Measurements from ENCODE around the gene RHBDL1. TPM values are rescaled to one million over a fixed set of nuclear protein-coding genes. Genes with fewer than 3 reads are reported as not detected.

RHBDL1 gene
- total RNA-seq, 1 experiment from 2014 or later: 12.7 TPM

- ATAC-seq (no peak), DNase-seq (ENCODE audit: low read depth, low spot score) (no peak)
- H3K27ac ChIP-seq (ENCODE audit: low read depth, low read length): no peak overlapping the region; the same call in 1 of the 2 replicates
- H3K4me2 ChIP-seq (ENCODE audit: low read length): no peak overlapping the region
- RAD21 ChIA-PET (ENCODE audit: low non-redundant PET in 1 of 2, low total read pairs in 2 of 2, uncharacterized antibody in 2 of 2, unreplicated experiment in 2 of 2): no interaction called here
- TF ChIP-seq ZNF274 (IDR thresholded peaks at IDR 0.05; ENCODE audit: low read depth, low read length): no peak
- no peak for TF ChIP-seq CBX3 (IDR thresholded peaks at IDR 0.05; ENCODE audit: low read depth)
- TF ChIP-seq TCF7L2 (IDR thresholded peaks at IDR 0.05; ENCODE audit: borderline replicate concordance, extremely low read depth, insufficient read depth, insufficient read length): no peak
- no peak for TF ChIP-seq RAD21 (IDR thresholded peaks at IDR 0.05; ENCODE audit: low read depth)
- no peak for TF ChIP-seq SIN3A (IDR thresholded peaks at IDR 0.05; ENCODE audit: low read depth)
- no peak for TF ChIP-seq SRF (IDR thresholded peaks at IDR 0.05; ENCODE audit: low read depth)
- TF ChIP-seq ZBTB33 (IDR thresholded peaks at IDR 0.05; ENCODE audit: extremely low read depth, insufficient replicate concordance, low read length): no peak
- no peak for TF ChIP-seq ELF1 (IDR thresholded peaks at IDR 0.05; ENCODE audit: borderline replicate concordance, low read depth)
- TF ChIP-seq REST (IDR thresholded peaks at IDR 0.05; ENCODE audit: low read depth): no peak
- TF ChIP-seq POLR2AphosphoS5 (IDR thresholded peaks at IDR 0.05; ENCODE audit: low read depth, low read length): no peak
- TF ChIP-seq MAX (IDR thresholded peaks at IDR 0.05): no peak
- TF ChIP-seq FOSL1 (IDR thresholded peaks at IDR 0.05; ENCODE audit: low read depth): no peak
- no peak for TF ChIP-seq ATF3 (IDR thresholded peaks at IDR 0.05)
- POLR2A ChIA-PET: interaction anchor here (1.9 kb wide), 1 partner anchor 8 kb away, joined by 4 read pairs; no protein-coding TSS in a partner anchor
- CTCF ChIA-PET: interaction anchor here (2.6 kb wide), 1 partner anchor 10 kb away, joined by 13 read pairs; the partner anchor contains the start of gene WDR90
- H2AFZ ChIP-seq (ENCODE audit: low read depth, low read length, poor library complexity, severe bottlenecking): no peak overlapping the region
- no peaks in the 10 kb centered on the region for H3K79me2 ChIP-seq (ENCODE audit: insufficient read depth, low read length)
- no peaks in the 10 kb centered on the region for H3K36me3 ChIP-seq (ENCODE audit: control insufficient read depth in 1 of 2, insufficient read depth in 2 of 2, low read length in 2 of 2)
- intact Hi-C loops (cut with micrococcal nuclease): no loop called here
- no peaks in the 10 kb centered on the region for H3K9me3 ChIP-seq (ENCODE audit: control insufficient read depth in 1 of 2, insufficient read depth in 1 of 2, low read depth in 1 of 2, low read length in 2 of 2)
- no TSS peak for BruUV-seq (replicated peaks)
- no peaks in the 10 kb centered on the region for H3K9me2 ChIP-seq (ENCODE audit: insufficient read depth)
- no peaks in the 10 kb centered on the region for H4K20me1 ChIP-seq (ENCODE audit: insufficient read depth)
- no peak overlapping the region for H3K9ac ChIP-seq (ENCODE audit: low read length)
- H3K4me1 ChIP-seq (ENCODE audit: control insufficient read depth in 1 of 2, insufficient read depth in 2 of 2, low read length in 2 of 2): peaks cover 3 to 9% of the 10 kb centered on the region in 2 experiments; a peak in 2 of 4 replicates
- no peak overlapping the region for H3K4me3 ChIP-seq (replicated peaks in 1 of 2; ENCODE audit: low read depth in 1 of 2, low read length in 2 of 2)
- H3K27me3 ChIP-seq (ENCODE audit: insufficient read depth, low read length): no peaks in the 10 kb centered on the region
Measured at GRCh38 chr16:658679-659571, 16.5 kb upstream of the RHBDL1 start.

Data from HCT116 (cell line).